Measurements from ENCODE around the gene C2CD2. TPM values are rescaled to one million over a fixed set of nuclear protein-coding genes. Genes with fewer than 3 reads are reported as not detected.

Gene C2CD2
- total and polyA plus RNA-seq, 2 of the 8 experiments (the other 6 are each of a cell fraction or from before 2014, with no cell fraction given) = 10.4 to 13.0 TPM

GRCh38 chr21:41875086-41875485, 78.7 kb downstream of the C2CD2 start (continued):
- no peak for TF ChIP-seq JUND (IDR thresholded peaks at IDR 0.05; ENCODE audit: low read length)
- TF ChIP-seq RBBP5 (IDR thresholded peaks at IDR 0.05; ENCODE audit: borderline replicate concordance, low read depth, low read length) = no peak
- no peak for TF ChIP-seq EGR1 (IDR thresholded peaks at IDR 0.05; ENCODE audit: borderline replicate concordance, low read depth, low read length)
- TF ChIP-seq EP300 (IDR thresholded peaks at IDR 0.05; ENCODE audit: borderline replicate concordance in 1 of 2, low read depth in 2 of 2, low read length in 2 of 2) = no peak
- TF ChIP-seq ASH2L (IDR thresholded peaks at IDR 0.05; ENCODE audit: low read length) = no peak
